Body of pancreas (tissue), 4 donors: ENCODE data around the gene FADS6. TPM values are rescaled to one million over a fixed set of nuclear protein-coding genes. Genes with fewer than 3 reads are reported as not detected.

Experiments used
- ATAC-seq: fragments of 150-250 bp; one replicate; pipeline ENCODE4 v1.9.1; 2016
- DNase-seq, 4 donors: peaks; one replicate each; pipeline ENCODE4 v3.0.0-alpha.2; 2019
- H3K27ac ChIP-seq, 4 donors: fragments of 200-600 bp; sonication (generic); 1 replicate in 3 of 4; 2 replicates in 1 of 4; pipeline versions ENCODE4 v1.5.1 to v1.6.1; 2016 to 2019; ENCODE audit warnings: mild to moderate bottlenecking in 1 of 4, mixed read lengths in 1 of 4, moderate library complexity in 1 of 4
- H3K27me3 ChIP-seq, 2 donors: fragments of 200-600 bp; sonication (generic); one replicate each; pipeline ENCODE4 v1.6.0; 2016; ENCODE audit warnings: mild to moderate bottlenecking in 1 of 2
- H3K36me3 ChIP-seq, 2 donors: fragments of 200-600 bp; sonication (generic); replicated peaks in 1 of 2; 2 replicates each; pipeline ENCODE4 v1.5.1; 2016; ENCODE audit warnings: low read depth in 2 of 2; ENCODE audit not compliant: insufficient read depth in 1 of 2
- H3K4me1 ChIP-seq: fragments of 200-600 bp; sonication (generic); one replicate; pipeline ENCODE4 v1.6.0; 2016
- H3K4me3 ChIP-seq, 2 donors: fragments of 200-600 bp; sonication (generic); 1 replicate in 1 of 2; 2 replicates in 1 of 2; pipeline ENCODE4 v1.5.1; 2016 to 2019
- H3K9me3 ChIP-seq, 3 donors: fragments of 200-600 bp; sonication (generic); 1 replicate in 2 of 3; 2 replicates in 1 of 3; pipeline ENCODE4 v1.5.1; 2016
- CTCF ChIP-seq, 7 experiments: fragments of 450-650 bp in 4 of 7; fragments of 200-600 bp in 3 of 7; sonication (generic) in 3 of 7; IDR thresholded peaks; one replicate each; pipeline ENCODE4 v1.5.1; 2016 to 2019; ENCODE audit warnings: antibody characterized with exemption in 7 of 7
- POLR2A ChIP-seq, 3 donors: fragments of 450-650 bp; IDR thresholded peaks; one replicate each; pipeline ENCODE4 v1.6.1; 2016; ENCODE audit warnings: antibody characterized with exemption in 3 of 3, mild to moderate bottlenecking in 2 of 3
- WGBS, 2 donors: methylation state at CpG; one replicate each; pipeline ENCODE4 v1.1.5; 2017; 5-methylcytosine and 5-hydroxymethylcytosine counted together
- intact Hi-C: fragments of 100-400 bp; cut with DNase I; formaldehyde crosslinking; loops from one replicate; pipeline ENCODE4 v1.15.1; 2023
- total RNA-seq, 2 donors: library from RNA; depleted of rRNA; stranded (reverse); fragments of >200 nt; gene quantifications; one replicate each; pipeline ENCODE4 v1.1.0, GENCODE V29; 2016

The FADS6 gene
- total RNA-seq, 2 donors from 2014 or later = not detected

- intact Hi-C loops = no loop called here
- Histone ChIP-seq H3K27me3 (no peaks in the 10 kb centered on the region), H3K4me3 (no peak overlapping the region), H3K4me1 (peaks cover 1% of the 10 kb centered on the region), H3K9me3 (no peaks in the 10 kb centered on the region), H3K27ac (no peak overlapping the region), H3K36me3 (peaks cover 0 to 2% of the 10 kb centered on the region in 2 donors)
- ATAC-seq (no peak), DNase-seq (no peak)
- 95% methylated on average over 11 to 19 of the region's 19 CpGs for WGBS, 2 donors
- no peak for TF ChIP-seq POLR2A (IDR thresholded peaks at IDR 0.05)
- TF ChIP-seq CTCF (IDR thresholded peaks at IDR 0.05) = no peak
Measured at GRCh38 chr17:74836691-74837467, 56.6 kb downstream of the FADS6 start.

GRCh38 chr17:74836191-74836590 lies 57.2 kb downstream of the FADS6 start:
- ATAC-seq = no peak
- Histone ChIP-seq H3K4me1 (no peaks in the 10 kb centered on the region), H3K27ac (no peak overlapping the region), H3K36me3 (peaks cover 0 to 2% of the 10 kb centered on the region in 2 donors), H3K4me3 (no peak overlapping the region), H3K9me3 (no peaks in the 10 kb centered on the region), H3K27me3 (no peaks in the 10 kb centered on the region)
- no peak for TF ChIP-seq CTCF (IDR thresholded peaks at IDR 0.05)
- TF ChIP-seq POLR2A (IDR thresholded peaks at IDR 0.05) = no peak
- intact Hi-C loops = no loop called here
- DNase-seq = no peak
- 87 to 95% methylated on average over 26 of the region's 26 CpGs for WGBS, 2 donors

GRCh38 chr17:74833501-74834377 lies 59.7 kb downstream of the FADS6 start:
- ATAC-seq (no peak), DNase-seq (peak in 1 of 4 donors; percentile 28)
- H3K27me3 ChIP-seq = no peaks in the 10 kb centered on the region
- intact Hi-C loops = no loop called here
- H3K9me3 ChIP-seq = no peaks in the 10 kb centered on the region
- WGBS, 2 donors = 65 to 86% methylated on average over 13 to 16 of the region's 16 CpGs
- H3K4me1 ChIP-seq = no peaks in the 10 kb centered on the region
- peaks cover 0 to 2% of the 10 kb centered on the region in 2 donors for H3K36me3 ChIP-seq
- no peak overlapping the region for H3K4me3 ChIP-seq
- TF ChIP-seq POLR2A (IDR thresholded peaks at IDR 0.05) = no peak
- H3K27ac ChIP-seq = no peak overlapping the region

GRCh38 chr17:74832421-74832820 lies 61.0 kb downstream of the FADS6 start:
- Histone ChIP-seq H3K4me3 (no peak overlapping the region), H3K36me3 (peaks cover 0 to 2% of the 10 kb centered on the region in 2 donors), H3K27me3 (no peaks in the 10 kb centered on the region), H3K4me1 (no peaks in the 10 kb centered on the region), H3K9me3 (no peaks in the 10 kb centered on the region), H3K27ac (no peak overlapping the region)
- DNase-seq = no peak
- TF ChIP-seq CTCF (IDR thresholded peaks at IDR 0.05) (no peak), POLR2A (IDR thresholded peaks at IDR 0.05) (no peak)
- 83 to 92% methylated on average over 8 to 9 of the region's 9 CpGs for WGBS, 2 donors
- ATAC-seq = no peak
- intact Hi-C loops = no loop called here

GRCh38 chr17:74831444-74832146 lies 61.8 kb downstream of the FADS6 start:
- no peak for ATAC-seq
- Histone ChIP-seq H3K4me3 (no peak overlapping the region), H3K27ac (no peak overlapping the region), H3K36me3 (peaks cover 0 to 2% of the 10 kb centered on the region in 2 donors), H3K9me3 (no peaks in the 10 kb centered on the region), H3K4me1 (no peaks in the 10 kb centered on the region), H3K27me3 (no peaks in the 10 kb centered on the region)
- intact Hi-C loops = no loop called here
- WGBS, 2 donors = 80 to 86% methylated on average over 20 to 21 of the region's 22 CpGs
- no peak for DNase-seq
- TF ChIP-seq POLR2A (IDR thresholded peaks at IDR 0.05) = no peak
- TF ChIP-seq CTCF (IDR thresholded peaks at IDR 0.05) = no peak
